Measurements from ENCODE around the gene PLAGL2.
"Not testable (repeated sequence)": the region's sequence is repeated elsewhere in the genome, so short reads cannot be mapped to it uniquely, and the experiment has no call there.

- TF ChIP-seq CTCF (conservative IDR thresholded peaks at IDR 0.05; ENCODE audit: low read depth, low read length); BHLHE40 (IDR thresholded peaks at IDR 0.05; ENCODE audit: low read depth, low read length); POLR2A (IDR thresholded peaks at IDR 0.05; ENCODE audit: low read depth, low read length); NFE2L2 (IDR thresholded peaks at IDR 0.05; ENCODE audit: low read depth, low read length); SMC3 (IDR thresholded peaks at IDR 0.05; ENCODE audit: low read depth, low read length); CHD1 (IDR thresholded peaks at IDR 0.05; ENCODE audit: low read depth, low read length); RFX5 (IDR thresholded peaks at IDR 0.05; ENCODE audit: low read depth, low read length); MAZ (IDR thresholded peaks at IDR 0.05; ENCODE audit: borderline replicate concordance, low read depth, low read length); RAD21 (IDR thresholded peaks at IDR 0.05; ENCODE audit: low read length): not testable (repeated sequence)
Observed at GRCh38 chr20:32197136-32197535, 10.4 kb downstream of the PLAGL2 start.

Measured in IMR-90 (cell line).